ENCODE results near the gene NOP53.
"Not testable (repeated sequence)": the region's sequence is repeated elsewhere in the genome, so short reads cannot be mapped to it uniquely, and the experiment has no call there.

NOP53 gene

GRCh38 chr19:47718415-47719046 is 26.8 kb upstream of the NOP53 start:
- DNase-seq: not testable (repeated sequence)

- DNase-seq: no peak
Observed at GRCh38 chr19:47719047-47719859, 26.1 kb upstream of the NOP53 start.

GRCh38 chr19:47720669-47721422 is 24.5 kb upstream of the NOP53 start:
- no peak for DNase-seq

- no peak for DNase-seq
Observed at GRCh38 chr19:47723581-47723940, 21.8 kb upstream of the NOP53 start.

GRCh38 chr19:47725759-47726401 is 19.5 kb upstream of the NOP53 start:
- DNase-seq: no peak

GRCh38 chr19:47726467-47726866 is 18.9 kb upstream of the NOP53 start:
- no peak for DNase-seq

- DNase-seq: not testable (repeated sequence)
Observed at GRCh38 chr19:47728295-47728694, 17.1 kb upstream of the NOP53 start.

GRCh38 chr19:47729468-47729798 is 15.9 kb upstream of the NOP53 start:
- DNase-seq: no peak

GRCh38 chr19:47729799-47730520 is 15.4 kb upstream of the NOP53 start:
- DNase-seq: no peak

- no peak for DNase-seq
Observed at GRCh38 chr19:47730521-47730889, 14.8 kb upstream of the NOP53 start.

- DNase-seq: no peak
Observed at GRCh38 chr19:47730910-47731309, 14.4 kb upstream of the NOP53 start.

- DNase-seq: no peak
Observed at GRCh38 chr19:47735131-47735530, 10.2 kb upstream of the NOP53 start.

GRCh38 chr19:47740866-47741519 is 4.4 kb upstream of the NOP53 start:
- no peak for DNase-seq

GRCh38 chr19:47741544-47742140 is 3.7 kb upstream of the NOP53 start:
- DNase-seq: no peak

GRCh38 chr19:47742634-47743033 is 2.7 kb upstream of the NOP53 start:
- no peak for DNase-seq

GRCh38 chr19:47746129-47746528 is 783 bp downstream of the NOP53 start:
- DNase-seq: not testable (repeated sequence)

- DNase-seq: no peak
Observed at GRCh38 chr19:47749326-47749725, 4.0 kb downstream of the NOP53 start.

GRCh38 chr19:47750752-47751151 is 5.4 kb downstream of the NOP53 start:
- DNase-seq: no peak

- no peak for DNase-seq
Observed at GRCh38 chr19:47752440-47753211, 7.3 kb downstream of the NOP53 start.

- DNase-seq: no peak
Observed at GRCh38 chr19:47754206-47755064, 9.1 kb downstream of the NOP53 start.
